ENCODE data around the gene RAB26. TPM values are rescaled to one million over a fixed set of nuclear protein-coding genes. Genes with fewer than 3 reads are reported as not detected.
"Not testable (repeated sequence)": the region's sequence is repeated elsewhere in the genome, so short reads cannot be mapped to it uniquely, and the experiment has no call there.

RAB26 gene
- total RNA-seq, 1 donor from 2014 or later, result 0.80 TPM

- H3K9me3 ChIP-seq; intact Hi-C loops (cut with DNase I); DNase-seq; H3K27ac ChIP-seq; ATAC-seq; H3K27me3 ChIP-seq (ENCODE audit: low read depth); H3K4me3 ChIP-seq; H3K36me3 ChIP-seq: not testable (repeated sequence)
- H3K4me1 ChIP-seq, result peaks cover 32% of the 10 kb centered on the region
- TF ChIP-seq CTCF (IDR thresholded peaks at IDR 0.05), result peak; percentile 14
Observed at GRCh38 chr16:2121325-2121724, 27.1 kb upstream of the RAB26 start.

GRCh38 chr16:2121853-2122252, 26.6 kb upstream of the RAB26 start:
- intact Hi-C loops (cut with DNase I), result no loop called here
- H3K9me3 ChIP-seq, result no peaks in the 10 kb centered on the region
- ATAC-seq, result no peak
- no peaks in the 10 kb centered on the region for H3K27me3 ChIP-seq (ENCODE audit: low read depth)
- peaks cover 37% of the 10 kb centered on the region for H3K4me1 ChIP-seq
- no peak for TF ChIP-seq CTCF (IDR thresholded peaks at IDR 0.05)
- H3K36me3 ChIP-seq, result no peaks in the 10 kb centered on the region
- no peak for DNase-seq
- H3K4me3 ChIP-seq, result no peak overlapping the region
- H3K27ac ChIP-seq, result peak overlapping the region; percentile 31

- peaks cover 43% of the 10 kb centered on the region for H3K4me1 ChIP-seq
- no peak overlapping the region for H3K4me3 ChIP-seq
- TF ChIP-seq CTCF (IDR thresholded peaks at IDR 0.05), result no peak
- ATAC-seq (no peak), DNase-seq (no peak)
- peak overlapping the region; percentile 31 for H3K27ac ChIP-seq
- no peaks in the 10 kb centered on the region for H3K36me3 ChIP-seq
- H3K9me3 ChIP-seq, result no peaks in the 10 kb centered on the region
- intact Hi-C loops (cut with DNase I), result no loop called here
- no peaks in the 10 kb centered on the region for H3K27me3 ChIP-seq (ENCODE audit: low read depth)
Observed at GRCh38 chr16:2122429-2122828, 26.0 kb upstream of the RAB26 start.

GRCh38 chr16:2122934-2123683, 25.3 kb upstream of the RAB26 start:
- intact Hi-C loops (cut with DNase I); DNase-seq; H3K27me3 ChIP-seq (ENCODE audit: low read depth); H3K4me3 ChIP-seq; H3K9me3 ChIP-seq; ATAC-seq; H3K36me3 ChIP-seq: not testable (repeated sequence)
- H3K4me1 ChIP-seq, result peaks cover 45% of the 10 kb centered on the region
- H3K27ac ChIP-seq, result peak overlapping the region; percentile 31

- H3K4me3 ChIP-seq; H3K36me3 ChIP-seq; intact Hi-C loops (cut with DNase I); H3K27me3 ChIP-seq (ENCODE audit: low read depth); H3K9me3 ChIP-seq; DNase-seq: not testable (repeated sequence)
- peak; percentile 1 to 5 for ATAC-seq
- peaks cover 52% of the 10 kb centered on the region for H3K4me1 ChIP-seq
- H3K27ac ChIP-seq, result peak overlapping the region; percentile 88
Observed at GRCh38 chr16:2123706-2124376, 24.6 kb upstream of the RAB26 start.

GRCh38 chr16:2124377-2124693, 24.1 kb upstream of the RAB26 start:
- Histone ChIP-seq H3K4me1 (peaks cover 52% of the 10 kb centered on the region), H3K27ac (peak overlapping the region; percentile 88), H3K4me3 (peak overlapping the region; percentile 33)
- intact Hi-C loops (cut with DNase I); H3K36me3 ChIP-seq; H3K27me3 ChIP-seq (ENCODE audit: low read depth); H3K9me3 ChIP-seq; DNase-seq: not testable (repeated sequence)
- ATAC-seq, result peak in 1 of 2 donors; percentile 0

GRCh38 chr16:2124694-2125444, 23.6 kb upstream of the RAB26 start:
- H3K27me3 ChIP-seq (ENCODE audit: low read depth); H3K36me3 ChIP-seq; intact Hi-C loops (cut with DNase I); H3K9me3 ChIP-seq: not testable (repeated sequence)
- Histone ChIP-seq H3K27ac (peak overlapping the region; percentile 88), H3K4me3 (peak overlapping the region; percentile 33), H3K4me1 (peaks cover 52% of the 10 kb centered on the region)
- DNase-seq (peak; percentile 69), ATAC-seq (peak; percentile 44 to 50)

- Histone ChIP-seq H3K4me3 (peak overlapping the region; percentile 33), H3K27ac (peak overlapping the region; percentile 88), H3K4me1 (peaks cover 52% of the 10 kb centered on the region)
- H3K27me3 ChIP-seq (ENCODE audit: low read depth); H3K36me3 ChIP-seq; DNase-seq; ATAC-seq; intact Hi-C loops (cut with DNase I); H3K9me3 ChIP-seq: not testable (repeated sequence)
Observed at GRCh38 chr16:2125609-2126008, 22.8 kb upstream of the RAB26 start.

- H3K27me3 ChIP-seq (ENCODE audit: low read depth); H3K4me3 ChIP-seq; H3K36me3 ChIP-seq; ATAC-seq; intact Hi-C loops (cut with DNase I); H3K9me3 ChIP-seq; DNase-seq: not testable (repeated sequence)
- H3K27ac ChIP-seq, result peak overlapping the region; percentile 72
- peaks cover 52% of the 10 kb centered on the region for H3K4me1 ChIP-seq
Observed at GRCh38 chr16:2126161-2126743, 22.2 kb upstream of the RAB26 start.

GRCh38 chr16:2126928-2127556, 21.4 kb upstream of the RAB26 start:
- ATAC-seq, result peak; percentile 1
- H3K27me3 ChIP-seq (ENCODE audit: low read depth); DNase-seq; H3K36me3 ChIP-seq; H3K4me3 ChIP-seq; H3K9me3 ChIP-seq; intact Hi-C loops (cut with DNase I): not testable (repeated sequence)
- H3K4me1 ChIP-seq, result peaks cover 52% of the 10 kb centered on the region
- peak overlapping the region; percentile 72 for H3K27ac ChIP-seq
